Cardiac fibroblast (primary cell): ENCODE data around the gene CDKAL1.

Experiments used
- DNase-seq, 2 donors: peaks; one replicate each; pipeline versions ENCODE4 v3.0.0 to v3.0.0-alpha.2; 2010; ENCODE audit warnings: low read depth in 2 of 2
- H3K4me3 ChIP-seq, 2 donors: replicated peaks in 1 of 2; 1 replicate in 1 of 2; 2 replicates in 1 of 2; pipeline ENCODE4 v1.5.1; 2011; ENCODE audit warnings: low read depth in 2 of 2, low read length in 2 of 2, mild to moderate bottlenecking in 2 of 2, moderate library complexity in 1 of 2
- CTCF ChIP-seq: IDR thresholded peaks from one replicate; pipeline ENCODE4 v1.5.1; 2011; ENCODE audit warnings: low read depth, mild to moderate bottlenecking, low read length, inconsistent platforms

The CDKAL1 gene

DNA sequence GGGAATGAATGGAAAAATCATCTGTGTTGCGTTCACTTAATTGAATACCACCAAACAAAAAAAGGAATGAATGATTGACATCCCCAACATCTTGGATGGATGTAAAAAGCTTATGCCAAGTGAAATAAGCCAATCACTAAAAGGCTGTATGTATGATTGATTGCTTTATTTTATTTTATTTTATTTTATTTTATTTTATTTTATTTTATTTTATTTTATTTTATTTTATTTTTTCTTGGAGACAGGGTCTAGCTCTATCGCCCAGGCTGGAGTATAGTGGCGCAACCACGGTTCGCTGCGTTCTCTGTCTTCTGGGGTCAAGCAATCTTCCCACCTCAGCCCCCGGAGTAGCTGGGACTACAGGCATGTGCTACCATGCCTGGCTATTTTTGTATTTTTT lies 263.3 kb downstream of the CDKAL1 start:
- no peak for TF ChIP-seq CTCF
- no peak for DNase-seq
- H3K4me3 ChIP-seq = no peak overlapping the region

DNA sequence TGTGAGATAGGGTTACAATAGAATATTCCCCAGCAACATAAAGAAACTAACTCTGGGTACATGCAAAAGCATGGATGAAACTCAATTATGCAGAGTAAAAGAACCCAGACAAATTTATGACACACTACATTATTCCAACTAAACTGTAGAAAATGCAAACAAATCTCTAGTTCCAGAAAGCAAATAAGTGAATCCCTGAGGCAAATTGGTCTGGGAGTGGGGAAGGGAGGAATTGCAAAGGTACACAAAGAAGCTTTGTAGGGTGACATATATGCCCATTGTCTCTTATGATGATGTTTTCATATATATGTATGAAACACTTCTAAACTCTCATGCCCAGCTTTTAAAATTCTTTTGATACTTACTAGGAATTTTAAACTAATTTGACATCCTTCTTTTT lies 266.0 kb downstream of the CDKAL1 start:
- no peak overlapping the region for H3K4me3 ChIP-seq
- no peak for DNase-seq
- no peak for TF ChIP-seq CTCF

DNA sequence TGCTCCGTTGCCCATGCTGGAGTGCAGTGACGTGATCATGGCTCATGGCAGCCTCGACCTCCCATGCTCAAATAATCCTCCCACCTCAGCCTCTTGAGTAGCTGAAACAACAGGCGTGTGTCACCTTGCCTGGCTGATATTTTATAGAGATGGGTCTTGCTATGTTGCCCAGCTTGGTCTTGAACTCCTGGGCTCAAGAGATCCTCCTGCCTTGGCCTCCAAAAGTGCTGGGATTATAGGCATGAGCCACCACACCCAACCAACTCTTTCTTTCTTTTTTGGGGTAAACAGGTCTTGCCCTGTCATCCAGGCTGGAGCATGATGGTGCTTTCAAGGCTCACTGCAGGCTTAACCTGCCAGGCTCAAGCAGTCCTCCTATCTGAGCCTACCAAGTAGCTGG lies 266.4 kb downstream of the CDKAL1 start:
- no peak for TF ChIP-seq CTCF
- DNase-seq = no peak
- no peak overlapping the region for H3K4me3 ChIP-seq

DNA sequence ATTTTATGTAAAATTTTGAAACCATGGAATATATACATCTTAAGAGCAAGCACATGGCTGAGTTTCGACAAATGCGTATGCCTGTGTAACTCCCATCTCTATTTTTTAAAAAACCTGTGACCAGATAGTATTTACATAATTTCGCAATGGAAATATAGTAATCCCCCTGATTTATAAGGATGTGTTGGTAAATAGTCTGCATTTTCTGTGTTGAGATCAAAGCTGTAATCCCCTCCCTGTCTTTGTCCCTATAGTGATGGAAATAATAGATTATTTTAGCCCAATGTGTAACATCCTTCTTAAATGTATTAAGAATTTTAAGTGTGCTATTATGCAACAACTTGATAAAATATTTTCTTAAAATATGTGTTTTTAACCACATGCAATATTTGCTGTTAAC lies 267.3 kb downstream of the CDKAL1 start:
- no peak for TF ChIP-seq CTCF
- no peak for DNase-seq
- no peak overlapping the region for H3K4me3 ChIP-seq

DNA sequence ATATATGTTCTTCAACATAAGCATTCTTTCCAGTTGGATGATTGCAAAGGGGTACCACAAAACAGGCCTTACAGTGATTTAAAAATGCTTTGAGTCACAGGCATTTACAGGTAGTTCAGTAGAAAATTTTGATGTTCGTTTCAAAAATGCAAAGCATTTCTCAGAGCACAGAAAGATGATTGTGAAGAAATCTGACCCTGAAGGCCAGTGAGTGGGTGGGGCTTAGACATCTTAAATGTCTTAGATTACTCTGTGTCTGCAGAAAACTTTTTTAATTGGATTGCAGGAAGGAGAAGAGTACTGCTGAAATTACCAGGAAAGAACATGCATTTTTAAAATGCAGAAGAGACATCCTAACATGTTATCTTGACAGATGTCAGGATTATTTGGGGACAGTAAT lies 268.3 kb downstream of the CDKAL1 start:
- TF ChIP-seq CTCF = no peak
- DNase-seq = no peak
- H3K4me3 ChIP-seq = no peak overlapping the region

DNA sequence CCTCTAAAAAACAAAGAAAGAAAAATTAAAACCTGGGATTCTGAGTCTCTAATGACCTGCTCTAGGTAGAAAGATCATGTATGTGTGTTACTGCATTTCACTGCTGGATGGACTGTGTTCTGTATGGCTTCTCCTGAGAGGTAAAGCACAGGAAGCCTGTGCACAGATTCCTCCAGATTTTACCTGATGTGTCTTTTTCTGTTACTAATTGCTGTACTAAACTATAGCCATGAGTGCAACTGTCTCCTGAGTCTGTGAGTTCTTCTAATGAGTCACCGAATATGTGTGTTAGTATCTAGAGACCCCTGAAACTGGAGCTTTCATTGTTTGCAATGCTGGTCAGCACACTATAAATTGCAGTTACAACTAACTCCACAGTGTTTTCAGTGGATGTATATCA lies 270.8 kb downstream of the CDKAL1 start:
- DNase-seq = no peak
- TF ChIP-seq CTCF = no peak
- no peak overlapping the region for H3K4me3 ChIP-seq

DNA sequence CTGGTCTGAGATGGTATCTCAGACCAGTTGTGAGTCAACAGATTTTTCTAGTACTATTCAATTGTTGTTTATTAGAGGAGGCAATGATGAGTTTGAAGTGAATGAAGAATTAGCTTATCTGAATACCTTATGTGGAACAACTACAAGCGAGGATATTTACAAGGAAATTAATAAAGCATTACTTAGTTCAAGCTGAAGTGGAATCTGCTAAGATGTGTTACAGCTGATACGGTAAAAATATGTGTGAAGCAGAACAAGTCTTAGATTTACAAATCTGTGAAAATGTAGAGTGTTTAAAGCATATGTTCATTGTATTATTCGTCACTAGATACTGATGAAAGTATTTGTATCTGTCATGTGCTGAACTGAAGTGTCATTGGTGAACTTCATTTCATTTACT lies 272.4 kb downstream of the CDKAL1 start:
- TF ChIP-seq CTCF = no peak
- no peak overlapping the region for H3K4me3 ChIP-seq
- no peak for DNase-seq
